Keratinocyte (primary cell): ENCODE measurements around the gene LPGAT1.

ENCODE experiments used
- EZH2 ChIP-seq: IDR thresholded peaks from one replicate; pipeline ENCODE4 v1.6.1; 2012; ENCODE audit warnings: inconsistent platforms, mild to moderate bottlenecking, low read length, moderate library complexity
- TF ChIP-seq, protein P1 (sequence below), 3 experiments: IDR thresholded peaks in 1 of 3; conservative IDR thresholded peaks in 1 of 3; optimal IDR thresholded peaks in 1 of 3; 2 replicates in 2 of 3; 3 replicates in 1 of 3; pipeline versions ENCODE3 to v1.5.1; 2011; ENCODE audit warnings: low read length in 3 of 3, mild to moderate bottlenecking in 3 of 3, moderate library complexity in 2 of 3, control low read depth in 1 of 3, inconsistent platforms in 1 of 3; ENCODE audit not compliant: insufficient read depth in 2 of 3; ENCODE audit errors: extremely low read depth in 1 of 3

GRCh38 chr1:211875541-211875940 is 45.0 kb upstream of the LPGAT1 start:
- TF ChIP-seq, protein P1, sequence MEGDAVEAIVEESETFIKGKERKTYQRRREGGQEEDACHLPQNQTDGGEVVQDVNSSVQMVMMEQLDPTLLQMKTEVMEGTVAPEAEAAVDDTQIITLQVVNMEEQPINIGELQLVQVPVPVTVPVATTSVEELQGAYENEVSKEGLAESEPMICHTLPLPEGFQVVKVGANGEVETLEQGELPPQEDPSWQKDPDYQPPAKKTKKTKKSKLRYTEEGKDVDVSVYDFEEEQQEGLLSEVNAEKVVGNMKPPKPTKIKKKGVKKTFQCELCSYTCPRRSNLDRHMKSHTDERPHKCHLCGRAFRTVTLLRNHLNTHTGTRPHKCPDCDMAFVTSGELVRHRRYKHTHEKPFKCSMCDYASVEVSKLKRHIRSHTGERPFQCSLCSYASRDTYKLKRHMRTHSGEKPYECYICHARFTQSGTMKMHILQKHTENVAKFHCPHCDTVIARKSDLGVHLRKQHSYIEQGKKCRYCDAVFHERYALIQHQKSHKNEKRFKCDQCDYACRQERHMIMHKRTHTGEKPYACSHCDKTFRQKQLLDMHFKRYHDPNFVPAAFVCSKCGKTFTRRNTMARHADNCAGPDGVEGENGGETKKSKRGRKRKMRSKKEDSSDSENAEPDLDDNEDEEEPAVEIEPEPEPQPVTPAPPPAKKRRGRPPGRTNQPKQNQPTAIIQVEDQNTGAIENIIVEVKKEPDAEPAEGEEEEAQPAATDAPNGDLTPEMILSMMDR (optimal IDR thresholded peaks at IDR 0.05 in 1 of 3, IDR thresholded peaks at IDR 0.05 in 1 of 3, conservative IDR thresholded peaks at IDR 0.05 in 1 of 3; ENCODE audit: extremely low read depth in 1 of 3, insufficient read depth in 2 of 3, low read length in 3 of 3) = no peak
- TF ChIP-seq EZH2 = no peak
